HEK293T (cell line): ENCODE measurements around the gene ZNF536.

ENCODE experiments used
- CTCF ChIA-PET: fragments of 350-600 bp; formaldehyde crosslinking; extraction: SDS; loops from one replicate; lab custom pipeline; 2021; ENCODE audit warnings: antibody characterized with exemption, inconsistent platforms; lab: Yijun Ruan, JAX
- POLR2A ChIA-PET: fragments of 350-600 bp; formaldehyde crosslinking; extraction: SDS; loops from one replicate; lab custom pipeline; 2020; ENCODE audit warnings: antibody characterized with exemption, inconsistent platforms; lab: Yijun Ruan, JAX
- DNase-seq: peaks from one replicate; pipeline ENCODE4 v3.0.0; 2012; ENCODE audit warnings: mixed read lengths; ENCODE audit errors: extremely low spot score
- ARNT ChIP-seq: fragments of 450-650 bp; IDR thresholded peaks from 2 replicates; pipeline ENCODE4 v1.6.1; 2017; ENCODE audit warnings: mild to moderate bottlenecking
- BHLHE40 ChIP-seq: fragments of 450-650 bp; IDR thresholded peaks from 2 replicates; pipeline ENCODE4 v1.6.1; 2016; ENCODE audit warnings: mild to moderate bottlenecking, moderate library complexity, borderline replicate concordance
- CTBP1 ChIP-seq: fragments of 450-650 bp; IDR thresholded peaks from 2 replicates; pipeline ENCODE4 v1.6.1; 2016; ENCODE audit warnings: borderline replicate concordance
- ELF4 ChIP-seq: fragments of 450-650 bp; IDR thresholded peaks from 2 replicates; pipeline ENCODE4 v1.6.1; 2017; ENCODE audit warnings: antibody characterized with exemption
- FOXA1 ChIP-seq: fragments of 450-650 bp; IDR thresholded peaks from 2 replicates; pipeline ENCODE4 v1.6.1; 2016; ENCODE audit warnings: mild to moderate bottlenecking
- FOXK2 ChIP-seq: fragments of 450-650 bp; IDR thresholded peaks from 2 replicates; pipeline ENCODE4 v1.6.1; 2016; ENCODE audit warnings: mild to moderate bottlenecking
- FOXM1 ChIP-seq: fragments of 450-650 bp; IDR thresholded peaks from 2 replicates; pipeline ENCODE4 v1.6.1; 2017; ENCODE audit warnings: mild to moderate bottlenecking, borderline replicate concordance
- HDGF ChIP-seq: fragments of 450-650 bp; IDR thresholded peaks from 2 replicates; pipeline ENCODE4 v1.6.1; 2017; ENCODE audit warnings: antibody characterized with exemption, borderline replicate concordance
- L3MBTL2 ChIP-seq: fragments of 450-650 bp; conservative IDR thresholded peaks from 2 replicates; pipeline ENCODE4 v1.6.1; 2016; ENCODE audit warnings: mild to moderate bottlenecking
- LEF1 ChIP-seq: fragments of 450-650 bp; IDR thresholded peaks from 2 replicates; pipeline ENCODE4 v1.6.1; 2017; ENCODE audit warnings: mild to moderate bottlenecking, borderline replicate concordance
- NFRKB ChIP-seq: fragments of 450-650 bp; IDR thresholded peaks from 2 replicates; pipeline ENCODE4 v1.6.1; 2016; ENCODE audit warnings: mild to moderate bottlenecking, moderate library complexity
- PKNOX1 ChIP-seq: fragments of 450-650 bp; IDR thresholded peaks from 2 replicates; pipeline ENCODE4 v1.6.1; 2016
- SP1 ChIP-seq: fragments of 450-650 bp; IDR thresholded peaks from 2 replicates; pipeline ENCODE4 v1.6.1; 2017
- SUZ12 ChIP-seq: fragments of 450-650 bp; IDR thresholded peaks from 2 replicates; pipeline ENCODE4 v1.6.1; 2016; ENCODE audit warnings: mild to moderate bottlenecking
- TARDBP ChIP-seq: fragments of 450-650 bp; IDR thresholded peaks from 2 replicates; pipeline ENCODE4 v1.6.1; 2016
- ZNF384 ChIP-seq: fragments of 450-650 bp; IDR thresholded peaks from 2 replicates; pipeline ENCODE4 v1.6.1; 2016

The ZNF536 gene

GRCh38 chr19:30326393-30326710 is 45.8 kb upstream of the ZNF536 start:
- POLR2A ChIA-PET = no interaction called here
- DNase-seq = no peak
- CTCF ChIA-PET = no interaction called here
- TF ChIP-seq SP1 (no peak), NFRKB (no peak), HDGF (no peak), L3MBTL2 (no peak), BHLHE40 (no peak), SUZ12 (no peak), ARNT (no peak)

GRCh38 chr19:30327331-30327730 is 44.9 kb upstream of the ZNF536 start:
- no peak for DNase-seq
- TF ChIP-seq L3MBTL2 (no peak), SUZ12 (no peak), ZNF384 (no peak), LEF1 (no peak), CTBP1 (no peak), FOXK2 (no peak), SP1 (no peak), BHLHE40 (no peak), NFRKB (no peak), TARDBP (no peak), HDGF (no peak), FOXA1 (no peak), ELF4 (no peak), FOXM1 (no peak), ARNT (no peak), PKNOX1 (no peak)
- ChIA-PET CTCF (no interaction called here), POLR2A (no interaction called here)

GRCh38 chr19:30328096-30328495 is 44.1 kb upstream of the ZNF536 start:
- ChIA-PET CTCF (no interaction called here), POLR2A (no interaction called here)
- DNase-seq = no peak
- TF ChIP-seq SP1 (no peak), FOXK2 (no peak), SUZ12 (no peak), ARNT (no peak), BHLHE40 (no peak), NFRKB (no peak), ZNF384 (no peak), PKNOX1 (no peak), FOXM1 (no peak), ELF4 (no peak), FOXA1 (no peak), L3MBTL2 (no peak), HDGF (no peak), LEF1 (no peak)

GRCh38 chr19:30330266-30330665 is 41.9 kb upstream of the ZNF536 start:
- TF ChIP-seq CTBP1 = no peak
- no peak for TF ChIP-seq ZNF384
- no peak for TF ChIP-seq SP1
- no peak for TF ChIP-seq BHLHE40
- TF ChIP-seq ELF4 = no peak
- TF ChIP-seq LEF1 = no peak
- no peak for DNase-seq
- ChIA-PET CTCF (no interaction called here), POLR2A (no interaction called here)

GRCh38 chr19:30332445-30333234 is 39.5 kb upstream of the ZNF536 start:
- CTCF ChIA-PET = no interaction called here
- POLR2A ChIA-PET = no interaction called here

More at GRCh38 chr19:30332445-30333234, 39.5 kb upstream of the ZNF536 start:
- DNase-seq = no peak
- no peak for TF ChIP-seq CTBP1
- TF ChIP-seq TARDBP = no peak
- TF ChIP-seq FOXM1 = no peak
- TF ChIP-seq HDGF = no peak
- TF ChIP-seq PKNOX1 = no peak
- TF ChIP-seq ZNF384 = no peak
- no peak for TF ChIP-seq NFRKB
- no peak for TF ChIP-seq ELF4
- TF ChIP-seq L3MBTL2 = no peak
- TF ChIP-seq SUZ12 = no peak
- no peak for TF ChIP-seq BHLHE40
- TF ChIP-seq FOXA1 = no peak
- no peak for TF ChIP-seq FOXK2
- no peak for TF ChIP-seq LEF1
- no peak for TF ChIP-seq ARNT
- TF ChIP-seq SP1 = no peak
